HG02763 (cell line): Measurements from ENCODE around the gene NSD1.
"Not testable (repeated sequence)": the region's sequence is repeated elsewhere in the genome, so short reads cannot be mapped to it uniquely, and the experiment has no call there.

Experiments
- ATAC-seq: cut with Tn5 transposase; IDR thresholded peaks from one replicate; pipeline ENCODE4 v1.9.1; 2021; ENCODE audit warnings: mild to moderate bottlenecking, moderate library complexity; ENCODE audit not compliant: unreplicated experiment

The NSD1 gene

GRCh38 chr5:177226860-177227259, 93.3 kb downstream of the NSD1 start:
- no peak for ATAC-seq

GRCh38 chr5:177228751-177229150, 95.2 kb downstream of the NSD1 start:
- ATAC-seq = no peak

- ATAC-seq = no peak
These were observed 97.1 kb downstream of the NSD1 start for GRCh38 chr5:177230660-177231059.

GRCh38 chr5:177231479-177232250, 98.1 kb downstream of the NSD1 start:
- no peak for ATAC-seq

- no peak for ATAC-seq
These were observed 98.8 kb downstream of the NSD1 start for GRCh38 chr5:177232358-177232757.

- ATAC-seq = no peak
These were observed 99.2 kb downstream of the NSD1 start for GRCh38 chr5:177232761-177233160.

GRCh38 chr5:177233206-177233605, 99.6 kb downstream of the NSD1 start:
- no peak for ATAC-seq

- no peak for ATAC-seq
These were observed 100.2 kb downstream of the NSD1 start for GRCh38 chr5:177233802-177234201.

- no peak for ATAC-seq
These were observed 101.3 kb downstream of the NSD1 start for GRCh38 chr5:177234841-177235240.

GRCh38 chr5:177241768-177242167, 108.2 kb downstream of the NSD1 start:
- ATAC-seq = no peak

GRCh38 chr5:177242304-177242703, 108.7 kb downstream of the NSD1 start:
- no peak for ATAC-seq

GRCh38 chr5:177249761-177250537, 116.4 kb downstream of the NSD1 start:
- ATAC-seq = no peak

GRCh38 chr5:177253252-177253651, 119.7 kb downstream of the NSD1 start:
- no peak for ATAC-seq

- ATAC-seq = no peak
These were observed 122.7 kb downstream of the NSD1 start for GRCh38 chr5:177256296-177256695.

GRCh38 chr5:177258711-177259110, 125.1 kb downstream of the NSD1 start:
- ATAC-seq = not testable (repeated sequence)

- no peak for ATAC-seq
These were observed 127.4 kb downstream of the NSD1 start for GRCh38 chr5:177260961-177261360.

- no peak for ATAC-seq
These were observed 127.9 kb downstream of the NSD1 start for GRCh38 chr5:177261510-177261909.

GRCh38 chr5:177264178-177264577, 130.6 kb downstream of the NSD1 start:
- no peak for ATAC-seq

- no peak for ATAC-seq
These were observed 131.8 kb downstream of the NSD1 start for GRCh38 chr5:177265395-177265794.

GRCh38 chr5:177269232-177269895, 135.8 kb downstream of the NSD1 start:
- ATAC-seq = no peak

GRCh38 chr5:177269976-177270375, 136.4 kb downstream of the NSD1 start:
- no peak for ATAC-seq

- ATAC-seq = no peak
These were observed 137.1 kb downstream of the NSD1 start for GRCh38 chr5:177270653-177271052.
